UCSD-AML1 (cell line): ENCODE data around the gene CDH12.
A peak's percentile ranks its signal among the peaks of the same experiment; 100 is the strongest.
"Not testable (repeated sequence)": the region's sequence is repeated elsewhere in the genome, so short reads cannot be mapped to it uniquely, and the experiment has no call there.

ENCODE experiments used
- DNase-seq: peaks from one replicate; lab custom pipeline; 2025; ENCODE audit not compliant: unreplicated experiment; lab: John Stamatoyannopoulos, UW

Gene CDH12

GRCh38 chr5:22852807-22853660, at the start of gene CDH12:
Gene CDH12 (minus strand): TSS chr5:22853344.
- DNase-seq: peak; percentile 6

- no peak for DNase-seq
Observed at GRCh38 chr5:22901885-22902284, 48.7 kb upstream of the CDH12 start.

GRCh38 chr5:22900801-22901310, 47.7 kb upstream of the CDH12 start:
- DNase-seq: peak; percentile 4

GRCh38 chr5:22899341-22899740, 46.2 kb upstream of the CDH12 start:
- no peak for DNase-seq

GRCh38 chr5:22896152-22896551, 43.0 kb upstream of the CDH12 start:
- no peak for DNase-seq

- DNase-seq: no peak
Observed at GRCh38 chr5:22892441-22892840, 39.3 kb upstream of the CDH12 start.

GRCh38 chr5:22889720-22890119, 36.6 kb upstream of the CDH12 start:
- no peak for DNase-seq

- no peak for DNase-seq
Observed at GRCh38 chr5:22887566-22887965, 34.4 kb upstream of the CDH12 start.

GRCh38 chr5:22858911-22859310, 5.8 kb upstream of the CDH12 start:
- not testable (repeated sequence) for DNase-seq

- DNase-seq: no peak
Observed at GRCh38 chr5:22855824-22856223, 2.7 kb upstream of the CDH12 start.

- DNase-seq: no peak
Observed at GRCh38 chr5:22850981-22851380, 2.2 kb downstream of the CDH12 start.

GRCh38 chr5:22846693-22847092, 6.5 kb downstream of the CDH12 start:
- no peak for DNase-seq

GRCh38 chr5:22844636-22845035, 8.5 kb downstream of the CDH12 start:
- DNase-seq: no peak

GRCh38 chr5:22844155-22844554, 9.0 kb downstream of the CDH12 start:
- DNase-seq: no peak

GRCh38 chr5:22842574-22842973, 10.6 kb downstream of the CDH12 start:
- DNase-seq: no peak

GRCh38 chr5:22837803-22838202, 15.3 kb downstream of the CDH12 start:
- no peak for DNase-seq

GRCh38 chr5:22835686-22836085, 17.5 kb downstream of the CDH12 start:
- DNase-seq: no peak

- no peak for DNase-seq
Observed at GRCh38 chr5:22793463-22793862, 59.7 kb downstream of the CDH12 start.

- DNase-seq: no peak
Observed at GRCh38 chr5:22787807-22788206, 65.3 kb downstream of the CDH12 start.

- no peak for DNase-seq
Observed at GRCh38 chr5:22787398-22787797, 65.7 kb downstream of the CDH12 start.

- no peak for DNase-seq
Observed at GRCh38 chr5:22780756-22781155, 72.4 kb downstream of the CDH12 start.

GRCh38 chr5:22779499-22779898, 73.6 kb downstream of the CDH12 start:
- DNase-seq: no peak

- DNase-seq: no peak
Observed at GRCh38 chr5:22776285-22776684, 76.9 kb downstream of the CDH12 start.
